Thyroid gland (tissue), 4 donors: ENCODE results near the gene ZC3H6. TPM values are rescaled to one million over a fixed set of nuclear protein-coding genes. Genes with fewer than 3 reads are reported as not detected.

Experiments used
- DNase-seq, 2 donors: peaks; one replicate each; pipeline ENCODE4 v3.0.0-alpha.2; 2019
- H3K27ac ChIP-seq, 3 donors: fragments of 200-600 bp; sonication (generic); 1 replicate in 2 of 3; 2 replicates in 1 of 3; pipeline ENCODE4 v1.5.1; 2016 to 2019; ENCODE audit warnings: mild to moderate bottlenecking in 1 of 3, moderate library complexity in 1 of 3
- H3K27me3 ChIP-seq: fragments of 200-600 bp; sonication (generic); one replicate; pipeline ENCODE4 v1.5.1; 2019
- H3K36me3 ChIP-seq, 2 donors: fragments of 200-600 bp; sonication (generic); one replicate each; pipeline ENCODE4 v1.5.1; 2016 to 2019
- H3K4me1 ChIP-seq, 2 donors: fragments of 200-600 bp; sonication (generic); one replicate each; pipeline ENCODE4 v1.5.1; 2017 to 2019
- H3K4me3 ChIP-seq, 3 donors: fragments of 200-600 bp; sonication (generic); replicated peaks in 1 of 3; 1 replicate in 2 of 3; 2 replicates in 1 of 3; pipeline ENCODE4 v1.5.1; 2016; ENCODE audit warnings: mild to moderate bottlenecking in 1 of 3
- H3K9me3 ChIP-seq: fragments of 200-600 bp; sonication (generic); one replicate; pipeline ENCODE4 v1.5.1; 2017
- CTCF ChIP-seq, 6 experiments: fragments of 200-600 bp in 3 of 6; fragments of 450-650 bp in 3 of 6; sonication (generic) in 3 of 6; IDR thresholded peaks; one replicate each; pipeline ENCODE4 v1.5.1; 2016 to 2019; ENCODE audit warnings: antibody characterized with exemption in 6 of 6, mild to moderate bottlenecking in 2 of 6, inconsistent platforms in 1 of 6, moderate library complexity in 1 of 6
- POLR2A ChIP-seq, 2 donors: fragments of 450-650 bp; IDR thresholded peaks; one replicate each; pipeline ENCODE4 v1.6.1; 2017; ENCODE audit warnings: antibody characterized with exemption in 2 of 2, mild to moderate bottlenecking in 2 of 2, moderate library complexity in 1 of 2
- WGBS, 2 donors: methylation state at CpG; one replicate each; pipeline ENCODE4 v1.1.5; 2017; 5-methylcytosine and 5-hydroxymethylcytosine counted together
- intact Hi-C: fragments of 100-400 bp; cut with DNase I; formaldehyde crosslinking; loops from one replicate; pipeline ENCODE4 v1.15.1; 2023
- total RNA-seq, 4 donors: library from RNA; depleted of rRNA; stranded (reverse); fragments of >200 nt; gene quantifications; one replicate each; pipeline ENCODE4 v1.2.3, GENCODE V29; 2016

The ZC3H6 gene
- total RNA-seq, 4 donors from 2014 or later = 17.4 to 20.1 (median 19.0) TPM

DNA sequence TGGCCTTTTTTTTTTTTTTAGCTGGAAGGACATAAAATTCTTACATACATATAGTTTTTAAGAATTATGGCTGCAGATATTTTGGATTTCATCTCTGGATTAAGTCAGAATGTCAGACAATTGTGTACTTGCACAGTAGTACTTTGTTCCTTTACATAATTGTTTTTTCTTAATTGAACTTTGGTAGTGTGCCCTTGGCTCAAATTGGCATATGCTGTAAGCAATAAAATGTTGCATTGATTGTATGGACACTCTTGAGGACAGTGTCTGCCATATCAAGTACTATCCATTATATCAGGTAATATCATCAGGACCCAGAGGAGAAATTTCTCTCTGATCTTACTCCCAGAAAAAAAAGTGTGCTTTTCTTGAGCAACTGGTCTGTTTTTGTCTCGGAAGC is 15.3 kb downstream of the ZC3H6 start:
- Histone ChIP-seq H3K4me1 (no peaks in the 10 kb centered on the region), H3K27ac (no peak overlapping the region), H3K36me3 (no peaks in the 10 kb centered on the region), H3K9me3 (no peaks in the 10 kb centered on the region), H3K27me3 (no peaks in the 10 kb centered on the region), H3K4me3 (no peak overlapping the region)
- no peak for TF ChIP-seq CTCF (IDR thresholded peaks at IDR 0.05)
- no peak for TF ChIP-seq POLR2A (IDR thresholded peaks at IDR 0.05)
- WGBS, 2 donors = 62 to 71% methylated on average over 1 of the region's 1 CpG
- DNase-seq = no peak
- intact Hi-C loops = no loop called here

- WGBS, 2 donors = 91% methylated on average over 8 of the region's 8 CpGs
- TF ChIP-seq POLR2A (IDR thresholded peaks at IDR 0.05) (no peak), CTCF (IDR thresholded peaks at IDR 0.05) (no peak)
- intact Hi-C loops = no loop called here
- no peaks in the 10 kb centered on the region for H3K9me3 ChIP-seq
- no peak for DNase-seq
- H3K27ac ChIP-seq = no peak overlapping the region
- no peaks in the 10 kb centered on the region for H3K27me3 ChIP-seq
- H3K4me3 ChIP-seq = no peak overlapping the region
- H3K36me3 ChIP-seq = no peaks in the 10 kb centered on the region
- no peaks in the 10 kb centered on the region for H3K4me1 ChIP-seq
These were observed 18.4 kb downstream of the ZC3H6 start for GRCh38 chr2:112293636-112294401.

DNA sequence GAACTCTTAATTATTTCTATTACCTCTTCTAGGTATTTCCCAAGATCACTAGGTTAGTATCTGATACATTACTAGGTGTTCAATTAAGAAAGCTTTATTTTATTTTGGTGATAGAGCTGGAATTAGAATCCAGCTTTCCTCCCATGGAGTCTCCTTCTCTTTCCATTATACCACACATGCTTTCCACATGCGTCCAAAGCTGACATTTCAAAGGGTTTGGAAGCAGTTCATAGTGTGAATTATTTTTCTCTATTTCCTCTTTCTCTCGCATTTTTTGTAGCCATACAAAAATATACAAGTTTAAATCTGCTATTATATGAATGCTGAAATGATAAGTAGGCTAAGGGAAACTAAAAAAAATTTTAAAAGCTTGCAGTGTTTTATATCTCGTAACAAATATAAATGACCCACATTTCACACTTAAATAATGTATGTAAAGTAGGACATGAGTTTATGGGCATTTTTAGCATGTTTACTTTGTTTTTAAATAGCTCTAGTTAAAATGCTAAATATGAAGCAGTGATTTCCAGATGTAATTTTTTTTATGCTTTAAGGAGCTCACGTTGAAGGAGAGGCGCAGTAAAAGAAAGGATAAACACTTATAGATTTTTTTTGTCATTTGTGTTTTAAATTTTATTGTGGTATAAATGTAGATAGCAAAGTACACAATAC is 20.1 kb downstream of the ZC3H6 start:
- H3K4me1 ChIP-seq = no peaks in the 10 kb centered on the region
- intact Hi-C loops = no loop called here
- DNase-seq = no peak
- 87 to 92% methylated on average over 5 of the region's 5 CpGs for WGBS, 2 donors
- H3K36me3 ChIP-seq = no peaks in the 10 kb centered on the region
- H3K4me3 ChIP-seq = no peak overlapping the region
- no peaks in the 10 kb centered on the region for H3K27me3 ChIP-seq
- TF ChIP-seq POLR2A (IDR thresholded peaks at IDR 0.05) = no peak
- TF ChIP-seq CTCF (IDR thresholded peaks at IDR 0.05) = no peak
- no peak overlapping the region for H3K27ac ChIP-seq
- no peaks in the 10 kb centered on the region for H3K9me3 ChIP-seq

DNA sequence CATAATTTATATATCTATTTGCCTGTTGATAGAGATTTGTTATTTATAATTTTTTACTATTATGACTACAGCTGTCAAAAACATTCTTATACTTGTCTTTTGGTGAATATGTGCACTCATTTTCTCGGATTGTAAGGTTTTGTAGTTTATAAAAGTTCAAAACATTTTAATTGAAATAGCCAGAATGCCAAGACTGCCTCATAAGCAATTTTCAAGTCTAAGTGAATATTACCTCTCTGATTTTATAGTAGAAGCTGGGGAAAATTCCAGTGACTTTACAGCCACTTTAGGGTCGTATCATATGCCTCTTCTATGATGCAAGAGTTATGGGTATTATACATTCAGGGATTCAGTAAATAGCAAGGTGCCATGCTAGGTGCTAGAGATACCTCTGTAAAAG is 21.0 kb downstream of the ZC3H6 start:
- Histone ChIP-seq H3K27ac (no peak overlapping the region), H3K27me3 (no peaks in the 10 kb centered on the region), H3K9me3 (no peaks in the 10 kb centered on the region), H3K36me3 (no peaks in the 10 kb centered on the region), H3K4me1 (peaks cover 4 to 6% of the 10 kb centered on the region in 2 donors), H3K4me3 (no peak overlapping the region)
- no peak for TF ChIP-seq POLR2A (IDR thresholded peaks at IDR 0.05)
- TF ChIP-seq CTCF (IDR thresholded peaks at IDR 0.05) = no peak
- intact Hi-C loops = no loop called here
- no peak for DNase-seq
- 95 to 97% methylated on average over 2 of the region's 2 CpGs for WGBS, 2 donors

GRCh38 chr2:112301171-112301584 is 25.8 kb downstream of the ZC3H6 start:
- no peaks in the 10 kb centered on the region for H3K27me3 ChIP-seq
- intact Hi-C loops = no loop called here
- H3K27ac ChIP-seq = no peak overlapping the region
- TF ChIP-seq POLR2A (IDR thresholded peaks at IDR 0.05) (no peak), CTCF (IDR thresholded peaks at IDR 0.05) (no peak)
- no peaks in the 10 kb centered on the region for H3K36me3 ChIP-seq
- peaks cover 6 to 8% of the 10 kb centered on the region in 2 donors for H3K4me1 ChIP-seq
- H3K9me3 ChIP-seq = no peaks in the 10 kb centered on the region
- no peak for DNase-seq
- no peak overlapping the region for H3K4me3 ChIP-seq
